K562 treated with DMSO at 1 percent for 4 hours (cell line): ENCODE measurements around the gene ARHGAP28. TPM values are rescaled to one million over a fixed set of nuclear protein-coding genes. Genes with fewer than 3 reads are reported as not detected.

Source experiments
- total RNA-seq: library from RNA; unstranded; fragments of 300-600 nt; gene quantifications from 2 replicates; pipeline ENCODE4 v1.2.3, GENCODE V29; 2022; ENCODE audit not compliant: insufficient read depth

Gene ARHGAP28
- total RNA-seq: 9.9 and 11.1 TPM in 2 replicates

GRCh38 chr18:6729247-6730091 is at the start of gene ARHGAP28:
TSS of gene ARHGAP28 (plus strand) at chr18:6729716. CDS start at chr18:6729822, 106 bp downstream.

